Superior temporal gyrus (tissue), 1 donor: Measurements from ENCODE around the gene NEB.

Experiments used
- DNase-seq: peaks from one replicate; pipeline ENCODE4 v3.0.0-alpha.2; 2016; ENCODE audit errors: extremely low spot score

The NEB gene

GRCh38 chr2:151733771-151734672 lies at the start of gene NEB:
NEB (minus strand) TSS chr2:151734476; CDS start chr2:151733156, 1,320 bp downstream.
- DNase-seq: no peak

GRCh38 chr2:151783133-151783520 lies 48.9 kb upstream of the NEB start:
- DNase-seq: no peak

GRCh38 chr2:151782378-151783132 lies 48.3 kb upstream of the NEB start:
- no peak for DNase-seq

GRCh38 chr2:151781642-151782041 lies 47.4 kb upstream of the NEB start:
- no peak for DNase-seq

- DNase-seq: no peak
Observed at GRCh38 chr2:151780938-151781337, 46.7 kb upstream of the NEB start.

- no peak for DNase-seq
Observed at GRCh38 chr2:151777935-151778334, 43.7 kb upstream of the NEB start.

GRCh38 chr2:151777487-151777886 lies 43.2 kb upstream of the NEB start:
- DNase-seq: no peak

GRCh38 chr2:151776367-151776766 lies 42.1 kb upstream of the NEB start:
- DNase-seq: no peak

- no peak for DNase-seq
Observed at GRCh38 chr2:151775057-151775740, 40.9 kb upstream of the NEB start.

GRCh38 chr2:151774506-151774905 lies 40.2 kb upstream of the NEB start:
- no peak for DNase-seq

- DNase-seq: no peak
Observed at GRCh38 chr2:151771599-151772358, 37.5 kb upstream of the NEB start.

GRCh38 chr2:151770995-151771394 lies 36.7 kb upstream of the NEB start:
- DNase-seq: no peak

GRCh38 chr2:151769606-151770005 lies 35.3 kb upstream of the NEB start:
- DNase-seq: no peak

GRCh38 chr2:151767536-151767935 lies 33.3 kb upstream of the NEB start:
- DNase-seq: no peak

GRCh38 chr2:151766437-151767153 lies 32.3 kb upstream of the NEB start:
- no peak for DNase-seq

GRCh38 chr2:151765760-151766410 lies 31.6 kb upstream of the NEB start:
- no peak for DNase-seq

- peak; percentile 25 for DNase-seq
Observed at GRCh38 chr2:151762694-151763093, 28.4 kb upstream of the NEB start.

GRCh38 chr2:151761687-151762086 lies 27.4 kb upstream of the NEB start:
- DNase-seq: no peak

GRCh38 chr2:151761193-151761592 lies 26.9 kb upstream of the NEB start:
- no peak for DNase-seq

- DNase-seq: no peak
Observed at GRCh38 chr2:151760139-151760650, 25.9 kb upstream of the NEB start.
